OCI-LY3 (cell line): ENCODE data around the gene CBLL1.
A peak's percentile ranks its signal among the peaks of the same experiment; 100 is the strongest.

Experiments
- H2AFZ ChIP-seq: fragments of 200-600, 300-600 bp; shearing (Covaris generic); 2 replicates; pipeline ENCODE4 v1.6.0; 2014; ENCODE audit warnings: antibody characterized with exemption, low read depth, low read length
- H3K27ac ChIP-seq: fragments of 200-600, 300-600 bp; sonication (generic); 2 replicates; pipeline ENCODE4 v1.5.1; 2014; ENCODE audit warnings: mild to moderate bottlenecking, low read length, moderate library complexity, mixed read lengths
- H3K27me3 ChIP-seq: fragments of 200-600, 300-600 bp; sonication (generic); 2 replicates; pipeline ENCODE4 v1.6.1; 2014; ENCODE audit warnings: low read depth, low read length, mixed read lengths
- H3K36me3 ChIP-seq: fragments of 200-600, 300-600 bp; sonication (generic); replicated peaks from 2 replicates; pipeline ENCODE3; 2014; ENCODE audit warnings: low read depth, low read length, mixed read lengths
- H3K4me1 ChIP-seq: fragments of 300-600, 200-600 bp; sonication (generic); 2 replicates; pipeline ENCODE4 v1.6.1; 2014; ENCODE audit warnings: low read length, mixed read lengths
- H3K4me2 ChIP-seq: fragments of 200-600, 300-600 bp; sonication (generic); 2 replicates; pipeline ENCODE4 v1.6.1; 2014; ENCODE audit warnings: low read length, mixed read lengths
- H3K4me3 ChIP-seq: fragments of 300-600, 200-600 bp; sonication (generic); 2 replicates; pipeline ENCODE4 v1.5.1; 2014; ENCODE audit warnings: antibody characterized with exemption, mild to moderate bottlenecking, low read length, moderate library complexity
- H3K79me2 ChIP-seq: fragments of 300-600, 200-600 bp; shearing (Covaris generic); 2 replicates; pipeline ENCODE4 v1.6.1; 2014; ENCODE audit warnings: mild to moderate bottlenecking, low read length, mixed read lengths
- H3K9ac ChIP-seq: fragments of 300-600, 200-600 bp; shearing (Covaris generic); 2 replicates; pipeline ENCODE4 v1.6.0; 2014; ENCODE audit warnings: mild to moderate bottlenecking, low read length, moderate library complexity
- H3K9me3 ChIP-seq: fragments of 200-600, 300-600 bp; shearing (Covaris generic); 2 replicates; pipeline ENCODE4 v1.6.1; 2014; ENCODE audit warnings: low read length, mixed read lengths; ENCODE audit not compliant: insufficient read depth
- H4K20me1 ChIP-seq: fragments of 200-600, 300-600 bp; sonication (generic); 2 replicates; pipeline ENCODE4 v1.6.1; 2016; ENCODE audit warnings: low read length, mixed read lengths; ENCODE audit not compliant: insufficient read depth
- CTCF ChIP-seq: fragments of 200-600, 300-600 bp; sonication (generic); IDR thresholded peaks from 2 replicates; pipeline ENCODE4 v1.5.1; 2014; ENCODE audit warnings: antibody characterized with exemption, low read length, low read depth
- EZH2phosphoT487 ChIP-seq: fragments of 200-600 bp; shearing (Covaris generic); IDR thresholded peaks from 2 replicates; pipeline ENCODE4 v1.6.1; 2018; ENCODE audit warnings: antibody characterized with exemption, mixed run types, low read depth

CBLL1 gene

GRCh38 chr7:107743567-107744344 is at the start of gene CBLL1:
Gene CBLL1 (plus strand): TSS chr7:107744142. CDS start chr7:107744164, 22 bp downstream.
- TF ChIP-seq EZH2phosphoT487 (no peak), CTCF (peak; percentile 73)
- peaks cover 6% of the 10 kb centered on the region; the same call in 1 of the 2 replicates for H3K27me3 ChIP-seq
- H3K4me1 ChIP-seq: peaks cover 27% of the 10 kb centered on the region
- H3K4me2 ChIP-seq: peak within 1 kb of the TSS; percentile 85
- H4K20me1 ChIP-seq: peaks cover 27% of the 10 kb centered on the region
- peak within 1 kb of the TSS; percentile 99 for H2AFZ ChIP-seq
- peaks cover under 1% of the 10 kb centered on the region for H3K36me3 ChIP-seq
- peaks cover 49% of the 10 kb centered on the region for H3K79me2 ChIP-seq
- peak within 1 kb of the TSS; percentile 95 for H3K27ac ChIP-seq
- H3K9ac ChIP-seq: peak within 1 kb of the TSS; percentile 96
- H3K4me3 ChIP-seq: peak within 1 kb of the TSS; percentile 93
- no peaks in the 10 kb centered on the region for H3K9me3 ChIP-seq

GRCh38 chr7:107694386-107694785 is 49.6 kb upstream of the CBLL1 start:
- Histone ChIP-seq H3K79me2 (no peaks in the 10 kb centered on the region), H4K20me1 (no peaks in the 10 kb centered on the region), H3K4me2 (no peak overlapping the region), H3K4me1 (no peaks in the 10 kb centered on the region), H3K27me3 (peaks cover 44% of the 10 kb centered on the region), H3K27ac (no peak overlapping the region), H3K36me3 (no peaks in the 10 kb centered on the region), H2AFZ (no peak overlapping the region), H3K4me3 (no peak overlapping the region), H3K9me3 (no peaks in the 10 kb centered on the region), H3K9ac (no peak overlapping the region)
- TF ChIP-seq EZH2phosphoT487 (no peak), CTCF (no peak)

- H3K36me3 ChIP-seq: no peaks in the 10 kb centered on the region
- H3K27me3 ChIP-seq: peaks cover 42% of the 10 kb centered on the region
- H4K20me1 ChIP-seq: no peaks in the 10 kb centered on the region
- no peak overlapping the region for H3K27ac ChIP-seq
- H2AFZ ChIP-seq: no peak overlapping the region
- no peak overlapping the region for H3K4me3 ChIP-seq
- no peaks in the 10 kb centered on the region for H3K4me1 ChIP-seq
- no peaks in the 10 kb centered on the region for H3K9me3 ChIP-seq
- no peaks in the 10 kb centered on the region for H3K79me2 ChIP-seq
- TF ChIP-seq EZH2phosphoT487: no peak
- TF ChIP-seq CTCF: no peak
- H3K4me2 ChIP-seq: no peak overlapping the region
- H3K9ac ChIP-seq: no peak overlapping the region
These were observed 47.5 kb upstream of the CBLL1 start for GRCh38 chr7:107696330-107696946.

GRCh38 chr7:107697321-107698049 is 46.5 kb upstream of the CBLL1 start:
- Histone ChIP-seq H4K20me1 (no peaks in the 10 kb centered on the region), H3K36me3 (no peaks in the 10 kb centered on the region), H3K9ac (no peak overlapping the region), H3K27me3 (peaks cover 40% of the 10 kb centered on the region), H3K4me1 (no peaks in the 10 kb centered on the region), H3K27ac (no peak overlapping the region), H2AFZ (no peak overlapping the region), H3K9me3 (no peaks in the 10 kb centered on the region), H3K4me2 (no peak overlapping the region), H3K79me2 (no peaks in the 10 kb centered on the region), H3K4me3 (no peak overlapping the region)
- TF ChIP-seq EZH2phosphoT487: no peak
